Measurements from ENCODE around the gene GPBP1.
A peak's percentile ranks its signal among the peaks of the same experiment; 100 is the strongest.
"Not testable (repeated sequence)": the region's sequence is repeated elsewhere in the genome, so short reads cannot be mapped to it uniquely, and the experiment has no call there.

GPBP1 gene

DNA sequence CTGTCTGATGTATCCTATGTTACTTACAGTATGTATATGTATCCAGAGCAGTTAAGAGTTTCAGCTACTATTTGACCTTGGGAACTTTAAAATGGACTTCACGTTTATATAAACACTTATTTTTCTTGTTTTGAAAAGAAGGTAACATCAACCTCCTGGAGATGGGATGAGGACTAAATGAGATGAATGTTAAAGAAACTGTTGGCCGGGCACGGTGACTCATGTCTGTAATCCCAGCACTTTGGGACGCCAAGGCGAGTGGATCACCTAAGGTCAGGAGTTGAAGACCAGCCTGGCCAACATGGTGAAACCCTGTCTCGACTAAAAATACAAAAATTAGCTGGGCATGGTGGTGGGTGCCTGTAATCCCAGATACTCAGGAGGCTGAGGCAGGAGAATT is 19.0 kb downstream of the GPBP1 start:
- H3K14ac ChIP-seq (ENCODE audit: low read length); H2AK5ac ChIP-seq (ENCODE audit: low read length); H2BK5ac ChIP-seq (ENCODE audit: low read depth, low read length, poor library complexity); H3K79me1 ChIP-seq (ENCODE audit: low read length); H4K8ac ChIP-seq (ENCODE audit: low read depth, low read length); H4K12ac ChIP-seq (ENCODE audit: low read depth, low read length); H2BK120ac ChIP-seq (ENCODE audit: insufficient read depth, low read length, poor library complexity); H4K91ac ChIP-seq (ENCODE audit: low read depth, low read length); H3K4me3 ChIP-seq (ENCODE audit: low read depth, low read length); H2BK12ac ChIP-seq (ENCODE audit: low read length); H3K4me1 ChIP-seq (ENCODE audit: control insufficient read depth in 1 of 2, insufficient read depth in 2 of 2, low read length in 2 of 2); H3K18ac ChIP-seq (ENCODE audit: low read length); H2AFZ ChIP-seq (ENCODE audit: insufficient read depth, low read length, poor library complexity); H3K4me2 ChIP-seq (ENCODE audit: low read length); H3K27ac ChIP-seq (ENCODE audit: low read depth, low read length); H3K9ac ChIP-seq (ENCODE audit: low read length); H3K23ac ChIP-seq (ENCODE audit: low read length); H3K27me3 ChIP-seq (ENCODE audit: insufficient read depth, low read length); H3K9me3 ChIP-seq (ENCODE audit: insufficient read depth, low read depth, low read length): not testable (repeated sequence)
- no CpG with 5 or more reads among the region's 6 CpGs for WGBS (ENCODE audit: extremely low coverage, insufficient coverage, insufficient read length)
- peak in 1 of 2 donors; percentile 49 for DNase-seq
- peaks cover 9 to 15% of the 10 kb centered on the region in 2 experiments for H3K36me3 ChIP-seq (ENCODE audit: control insufficient read depth in 1 of 2, insufficient read depth in 2 of 2, low read length in 2 of 2)
- H3K79me2 ChIP-seq (ENCODE audit: control insufficient read depth, insufficient read depth, low read length, poor library complexity): peaks cover 24% of the 10 kb centered on the region
- peak overlapping the region; percentile 92 for H3K4ac ChIP-seq (ENCODE audit: low read depth, low read length)

GRCh38 chr5:57193757-57194413 is 20.0 kb downstream of the GPBP1 start:
- Histone ChIP-seq H4K8ac (ENCODE audit: low read depth, low read length) (no peak overlapping the region), H4K91ac (ENCODE audit: low read depth, low read length) (no peak overlapping the region), H3K23ac (ENCODE audit: low read length) (no peak overlapping the region), H3K14ac (ENCODE audit: low read length) (no peak overlapping the region), H3K4ac (ENCODE audit: low read depth, low read length) (no peak overlapping the region), H3K9ac (ENCODE audit: low read length) (no peak overlapping the region), H3K27ac (ENCODE audit: low read depth, low read length) (no peak overlapping the region), H3K4me3 (ENCODE audit: low read depth, low read length) (no peak overlapping the region), H3K36me3 (ENCODE audit: control insufficient read depth in 1 of 2, insufficient read depth in 2 of 2, low read length in 2 of 2) (peaks cover 9 to 13% of the 10 kb centered on the region in 2 experiments), H3K18ac (ENCODE audit: low read length) (no peak overlapping the region), H2BK5ac (ENCODE audit: low read depth, low read length, poor library complexity) (no peak overlapping the region), H2AFZ (ENCODE audit: insufficient read depth, low read length, poor library complexity) (no peak overlapping the region), H3K79me1 (ENCODE audit: low read length) (no peaks in the 10 kb centered on the region), H3K9me3 (ENCODE audit: insufficient read depth, low read depth, low read length) (no peaks in the 10 kb centered on the region), H2BK120ac (ENCODE audit: insufficient read depth, low read length, poor library complexity) (no peak overlapping the region), H2BK12ac (ENCODE audit: low read length) (no peak overlapping the region), H3K4me1 (ENCODE audit: control insufficient read depth in 1 of 2, insufficient read depth in 2 of 2, low read length in 2 of 2) (peaks cover 0 to 4% of the 10 kb centered on the region in 2 experiments), H2AK5ac (ENCODE audit: low read length) (no peak overlapping the region), H3K27me3 (ENCODE audit: insufficient read depth, low read length) (no peaks in the 10 kb centered on the region), H3K4me2 (ENCODE audit: low read length) (no peak overlapping the region), H4K12ac (ENCODE audit: low read depth, low read length) (no peak overlapping the region), H3K79me2 (ENCODE audit: control insufficient read depth, insufficient read depth, low read length, poor library complexity) (peaks cover 20% of the 10 kb centered on the region)
- WGBS (ENCODE audit: extremely low coverage, insufficient coverage, insufficient read length): no CpG with 5 or more reads among the region's 3 CpGs
- no peak for DNase-seq

- no peak overlapping the region for H2AK5ac ChIP-seq (ENCODE audit: low read length)
- H3K79me1 ChIP-seq (ENCODE audit: low read length): no peaks in the 10 kb centered on the region
- no peak overlapping the region for H4K91ac ChIP-seq (ENCODE audit: low read depth, low read length)
- H4K12ac ChIP-seq (ENCODE audit: low read depth, low read length): no peak overlapping the region
- no peak overlapping the region for H4K8ac ChIP-seq (ENCODE audit: low read depth, low read length)
- DNase-seq: no peak
- peak overlapping the region; percentile 86 for H3K4ac ChIP-seq (ENCODE audit: low read depth, low read length)
- H3K27me3 ChIP-seq (ENCODE audit: insufficient read depth, low read length): no peaks in the 10 kb centered on the region
- H2BK120ac ChIP-seq (ENCODE audit: insufficient read depth, low read length, poor library complexity): no peak overlapping the region
- H2AFZ ChIP-seq (ENCODE audit: insufficient read depth, low read length, poor library complexity): no peak overlapping the region
- no peaks in the 10 kb centered on the region for H3K9me3 ChIP-seq (ENCODE audit: insufficient read depth, low read depth, low read length)
- H3K9ac ChIP-seq (ENCODE audit: low read length): no peak overlapping the region
- H3K23ac ChIP-seq (ENCODE audit: low read length): no peak overlapping the region
- no peak overlapping the region for H3K14ac ChIP-seq (ENCODE audit: low read length)
- H3K4me2 ChIP-seq (ENCODE audit: low read length): no peak overlapping the region
- H2BK12ac ChIP-seq (ENCODE audit: low read length): no peak overlapping the region
- H3K36me3 ChIP-seq (ENCODE audit: control insufficient read depth in 1 of 2, insufficient read depth in 2 of 2, low read length in 2 of 2): peaks cover 9 to 13% of the 10 kb centered on the region in 2 experiments
- no peak overlapping the region for H2BK5ac ChIP-seq (ENCODE audit: low read depth, low read length, poor library complexity)
- H3K4me1 ChIP-seq (ENCODE audit: control insufficient read depth in 1 of 2, insufficient read depth in 2 of 2, low read length in 2 of 2): peaks cover 0 to 4% of the 10 kb centered on the region in 2 experiments
- no peak overlapping the region for H3K18ac ChIP-seq (ENCODE audit: low read length)
- peaks cover 16% of the 10 kb centered on the region for H3K79me2 ChIP-seq (ENCODE audit: control insufficient read depth, insufficient read depth, low read length, poor library complexity)
- WGBS (ENCODE audit: extremely low coverage, insufficient coverage, insufficient read length): no CpG with 5 or more reads among the region's 2 CpGs
- H3K27ac ChIP-seq (ENCODE audit: low read depth, low read length): no peak overlapping the region
- no peak overlapping the region for H3K4me3 ChIP-seq (ENCODE audit: low read depth, low read length)
Measured at GRCh38 chr5:57194653-57195052, 20.8 kb downstream of the GPBP1 start.

DNA sequence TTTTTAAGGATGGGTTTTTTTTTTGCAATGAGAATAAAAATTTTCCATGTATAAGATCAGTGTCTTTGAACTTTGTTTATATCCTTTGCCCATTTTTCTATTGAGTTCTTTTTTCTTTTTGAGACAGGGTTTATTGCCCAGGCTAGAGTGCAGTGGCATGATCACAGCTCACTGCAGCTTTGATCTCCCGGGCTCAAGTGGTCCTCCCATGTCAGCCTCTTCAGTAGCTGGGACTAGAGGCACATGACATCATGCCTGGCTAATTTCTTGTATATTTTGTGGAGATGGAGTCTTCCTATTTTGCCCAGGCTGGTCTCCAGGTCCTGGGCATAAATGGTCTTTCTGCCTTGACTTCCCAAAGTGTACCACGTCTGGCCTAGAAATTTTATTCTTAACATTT is 21.2 kb downstream of the GPBP1 start:
- no peak overlapping the region for H2AFZ ChIP-seq (ENCODE audit: insufficient read depth, low read length, poor library complexity)
- no peaks in the 10 kb centered on the region for H3K79me1 ChIP-seq (ENCODE audit: low read length)
- H2BK12ac ChIP-seq (ENCODE audit: low read length): no peak overlapping the region
- no peak overlapping the region for H3K4me2 ChIP-seq (ENCODE audit: low read length)
- no peak overlapping the region for H3K9ac ChIP-seq (ENCODE audit: low read length)
- H3K36me3 ChIP-seq (ENCODE audit: control insufficient read depth in 1 of 2, insufficient read depth in 2 of 2, low read length in 2 of 2): peaks cover 9 to 13% of the 10 kb centered on the region in 2 experiments
- DNase-seq: no peak
- no peak overlapping the region for H3K27ac ChIP-seq (ENCODE audit: low read depth, low read length)
- no peak overlapping the region for H4K91ac ChIP-seq (ENCODE audit: low read depth, low read length)
- H3K18ac ChIP-seq (ENCODE audit: low read length): no peak overlapping the region
- H2AK5ac ChIP-seq (ENCODE audit: low read length): no peak overlapping the region
- H3K23ac ChIP-seq (ENCODE audit: low read length): no peak overlapping the region
- peak overlapping the region; percentile 98 for H3K4ac ChIP-seq (ENCODE audit: low read depth, low read length)
- no peak overlapping the region for H2BK5ac ChIP-seq (ENCODE audit: low read depth, low read length, poor library complexity)
- H3K4me1 ChIP-seq (ENCODE audit: control insufficient read depth in 1 of 2, insufficient read depth in 2 of 2, low read length in 2 of 2): peaks cover 0 to 4% of the 10 kb centered on the region in 2 experiments
- no peaks in the 10 kb centered on the region for H3K9me3 ChIP-seq (ENCODE audit: insufficient read depth, low read depth, low read length)
- H4K12ac ChIP-seq (ENCODE audit: low read depth, low read length): no peak overlapping the region
- H2BK120ac ChIP-seq (ENCODE audit: insufficient read depth, low read length, poor library complexity): no peak overlapping the region
- H3K14ac ChIP-seq (ENCODE audit: low read length): no peak overlapping the region
- no peaks in the 10 kb centered on the region for H3K27me3 ChIP-seq (ENCODE audit: insufficient read depth, low read length)
- no peak overlapping the region for H4K8ac ChIP-seq (ENCODE audit: low read depth, low read length)
- H3K79me2 ChIP-seq (ENCODE audit: control insufficient read depth, insufficient read depth, low read length, poor library complexity): peaks cover 16% of the 10 kb centered on the region
- H3K4me3 ChIP-seq (ENCODE audit: low read depth, low read length): no peak overlapping the region
- WGBS (ENCODE audit: extremely low coverage, insufficient coverage, insufficient read length): no CpG with 5 or more reads among the region's 2 CpGs
